ENCODE results near the gene SLC15A3.

GRCh38 chr11:60973699-60974098 lies 21.7 kb upstream of the SLC15A3 start:
- TF ChIP-seq CTCF (IDR thresholded peaks at IDR 0.05): no peak
- no peak for TF ChIP-seq POLR2A (IDR thresholded peaks at IDR 0.05)
